Fibroblast of lung (primary cell): ENCODE results near the gene IL19. TPM values are rescaled to one million over a fixed set of nuclear protein-coding genes. Genes with fewer than 3 reads are reported as not detected.

Source experiments
- DNase-seq, 2 donors: peaks; one replicate each; pipeline versions ENCODE4 v3.0.0 to v3.0.0-alpha.2; 2010; ENCODE audit warnings: low read depth in 2 of 2
- H2AFZ ChIP-seq: 2 replicates; pipeline ENCODE4 v1.5.1; 2012; ENCODE audit warnings: low read length, control low read depth, inconsistent platforms
- H3K27ac ChIP-seq: 2 replicates; pipeline ENCODE4 v1.5.1; 2011; ENCODE audit warnings: low read length, control low read depth; ENCODE audit not compliant: insufficient read depth
- H3K27me3 ChIP-seq: 2 replicates; pipeline ENCODE4 v1.5.1; 2011; ENCODE audit warnings: mild to moderate bottlenecking, low read length; ENCODE audit not compliant: control insufficient read depth, insufficient read depth
- H3K36me3 ChIP-seq: 2 replicates; pipeline ENCODE4 v1.5.1; 2011; ENCODE audit warnings: low read length; ENCODE audit not compliant: control insufficient read depth, insufficient read depth
- H3K4me1 ChIP-seq: 2 replicates; pipeline ENCODE4 v1.5.1; 2011; ENCODE audit warnings: low read length; ENCODE audit not compliant: control insufficient read depth, insufficient read depth; ENCODE audit errors: extremely low read depth
- H3K4me2 ChIP-seq: 2 replicates; pipeline ENCODE4 v1.5.1; 2011; ENCODE audit warnings: low read length, control low read depth; ENCODE audit not compliant: insufficient read depth; ENCODE audit errors: extremely low read depth
- H3K4me3 ChIP-seq, 4 experiments: fragments of 200-600 bp in 1 of 4; sonication (generic) in 1 of 4; replicated peaks in 1 of 4; 2 replicates each; pipeline ENCODE4 v1.5.1; 2011 to 2016; ENCODE audit warnings: low read length in 4 of 4, low read depth in 3 of 4, mild to moderate bottlenecking in 3 of 4, control low read depth in 2 of 4, inconsistent platforms in 1 of 4, mixed read lengths in 1 of 4; ENCODE audit not compliant: insufficient read depth in 1 of 4; ENCODE audit errors: control extremely low read depth in 1 of 4
- H3K79me2 ChIP-seq: 2 replicates; pipeline ENCODE4 v1.5.1; 2012; ENCODE audit warnings: mild to moderate bottlenecking, low read length, inconsistent platforms; ENCODE audit not compliant: control insufficient read depth, insufficient read depth
- H3K9ac ChIP-seq: 2 replicates; pipeline ENCODE4 v1.5.1; 2011; ENCODE audit warnings: mild to moderate bottlenecking, low read length, control low read depth; ENCODE audit not compliant: insufficient read depth
- H3K9me3 ChIP-seq: 2 replicates; pipeline ENCODE4 v1.5.1; 2012; ENCODE audit warnings: low read depth, low read length; ENCODE audit not compliant: control insufficient read depth, insufficient read depth
- H4K20me1 ChIP-seq: 2 replicates; pipeline ENCODE4 v1.5.1; 2011; ENCODE audit warnings: low read length; ENCODE audit not compliant: control insufficient read depth, insufficient read depth; ENCODE audit errors: extremely low read depth
- EZH2 ChIP-seq: IDR thresholded peaks from 2 replicates; pipeline ENCODE4 v1.5.1; 2012; ENCODE audit warnings: low read length, control low read depth, mild to moderate bottlenecking; ENCODE audit errors: missing control alignments
- polyA plus RNA-seq, 2 donors: library from polyadenylated mRNA; depleted of rRNA in 1 of 2; stranded (reverse) in 1 of 2; unstranded in 1 of 2; fragments of >200 nt; gene quantifications; 2 replicates each; pipeline ENCODE4 v1.2.1, GENCODE V29; 2011 to 2012; ENCODE audit warnings: missing spikeins in 1 of 2
- total RNA-seq: library from RNA; depleted of rRNA; stranded (reverse); fragments of >200 nt; gene quantifications from 2 replicates; pipeline ENCODE4 v1.2.1, GENCODE V29; 2014
- TF ChIP-seq, protein P1 (sequence below), 2 donors: IDR thresholded peaks in 1 of 2; conservative IDR thresholded peaks in 1 of 2; 1 replicate in 1 of 2; 2 replicates in 1 of 2; pipeline ENCODE4 v1.5.1; 2011 to 2012; ENCODE audit warnings: low read length in 2 of 2, control low read depth in 1 of 2, inconsistent platforms in 1 of 2, low read depth in 1 of 2, mild to moderate bottlenecking in 1 of 2

IL19 gene
- total and polyA plus RNA-seq, 2 donors (not counting 1 experiment from before 2014, with no cell fraction given), result not detected

DNA sequence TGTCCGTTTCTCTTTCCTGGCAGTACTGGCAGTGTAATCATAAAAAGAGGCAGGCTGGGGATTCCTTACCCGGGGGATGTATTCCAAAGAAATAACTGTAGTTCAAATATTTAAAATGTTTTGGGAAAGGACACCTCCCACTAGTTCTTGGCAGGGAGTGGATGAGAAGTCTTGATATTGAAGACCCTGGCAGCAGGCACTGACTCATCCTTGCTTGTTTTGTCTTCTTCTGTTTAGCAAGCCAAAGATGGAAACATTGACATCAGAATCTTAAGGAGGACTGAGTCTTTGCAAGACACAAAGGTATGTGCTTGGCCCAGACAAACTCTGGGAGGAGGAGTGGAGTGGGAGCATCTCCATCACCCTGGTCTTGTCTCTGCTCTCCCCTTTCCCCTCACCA is 95.5 kb downstream of the IL19 start:
- Histone ChIP-seq H3K79me2 (no peaks in the 10 kb centered on the region), H3K27ac (no peak overlapping the region), H2AFZ (no peak overlapping the region), H3K4me1 (no peaks in the 10 kb centered on the region), H4K20me1 (no peaks in the 10 kb centered on the region), H3K36me3 (no peaks in the 10 kb centered on the region), H3K4me2 (no peak overlapping the region), H3K9me3 (no peaks in the 10 kb centered on the region), H3K27me3 (no peaks in the 10 kb centered on the region), H3K9ac (no peak overlapping the region), H3K4me3 (no peak overlapping the region)
- TF ChIP-seq EZH2, result no peak
- TF ChIP-seq, protein P1, sequence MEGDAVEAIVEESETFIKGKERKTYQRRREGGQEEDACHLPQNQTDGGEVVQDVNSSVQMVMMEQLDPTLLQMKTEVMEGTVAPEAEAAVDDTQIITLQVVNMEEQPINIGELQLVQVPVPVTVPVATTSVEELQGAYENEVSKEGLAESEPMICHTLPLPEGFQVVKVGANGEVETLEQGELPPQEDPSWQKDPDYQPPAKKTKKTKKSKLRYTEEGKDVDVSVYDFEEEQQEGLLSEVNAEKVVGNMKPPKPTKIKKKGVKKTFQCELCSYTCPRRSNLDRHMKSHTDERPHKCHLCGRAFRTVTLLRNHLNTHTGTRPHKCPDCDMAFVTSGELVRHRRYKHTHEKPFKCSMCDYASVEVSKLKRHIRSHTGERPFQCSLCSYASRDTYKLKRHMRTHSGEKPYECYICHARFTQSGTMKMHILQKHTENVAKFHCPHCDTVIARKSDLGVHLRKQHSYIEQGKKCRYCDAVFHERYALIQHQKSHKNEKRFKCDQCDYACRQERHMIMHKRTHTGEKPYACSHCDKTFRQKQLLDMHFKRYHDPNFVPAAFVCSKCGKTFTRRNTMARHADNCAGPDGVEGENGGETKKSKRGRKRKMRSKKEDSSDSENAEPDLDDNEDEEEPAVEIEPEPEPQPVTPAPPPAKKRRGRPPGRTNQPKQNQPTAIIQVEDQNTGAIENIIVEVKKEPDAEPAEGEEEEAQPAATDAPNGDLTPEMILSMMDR (conservative IDR thresholded peaks at IDR 0.05 in 1 of 2, IDR thresholded peaks at IDR 0.05 in 1 of 2; ENCODE audit: low read depth in 1 of 2, low read length in 2 of 2), result no peak
- peak in 1 of 2 donors; percentile 39 for DNase-seq

DNA sequence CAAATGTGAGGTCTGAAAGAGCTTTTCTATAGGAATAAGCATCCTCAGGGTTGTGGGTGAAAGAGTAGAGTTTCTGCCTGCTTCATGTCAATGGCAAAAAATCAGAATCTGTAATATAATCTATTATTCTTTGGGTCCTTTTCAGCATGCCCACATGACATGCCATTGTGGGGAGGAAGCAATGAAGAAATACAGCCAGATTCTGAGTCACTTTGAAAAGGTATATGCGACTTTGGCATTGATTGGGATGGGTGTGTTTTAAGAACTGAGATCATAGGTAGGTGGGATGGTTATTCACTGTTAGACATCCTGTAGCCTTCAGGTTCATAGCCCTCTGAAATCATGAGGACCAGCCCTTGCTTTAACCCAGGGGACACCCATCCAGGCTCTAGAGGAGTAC is 96.7 kb downstream of the IL19 start:
- Histone ChIP-seq H3K9ac (no peak overlapping the region), H3K4me3 (no peak overlapping the region), H2AFZ (no peak overlapping the region), H3K27me3 (no peaks in the 10 kb centered on the region), H3K4me1 (no peaks in the 10 kb centered on the region), H3K36me3 (no peaks in the 10 kb centered on the region), H3K27ac (no peak overlapping the region), H3K79me2 (no peaks in the 10 kb centered on the region), H3K9me3 (no peaks in the 10 kb centered on the region), H3K4me2 (no peak overlapping the region), H4K20me1 (no peaks in the 10 kb centered on the region)
- DNase-seq, result no peak
- no peak for TF ChIP-seq EZH2
- TF ChIP-seq, protein P1 (conservative IDR thresholded peaks at IDR 0.05 in 1 of 2, IDR thresholded peaks at IDR 0.05 in 1 of 2; ENCODE audit: low read depth in 1 of 2, low read length in 2 of 2), result no peak

DNA sequence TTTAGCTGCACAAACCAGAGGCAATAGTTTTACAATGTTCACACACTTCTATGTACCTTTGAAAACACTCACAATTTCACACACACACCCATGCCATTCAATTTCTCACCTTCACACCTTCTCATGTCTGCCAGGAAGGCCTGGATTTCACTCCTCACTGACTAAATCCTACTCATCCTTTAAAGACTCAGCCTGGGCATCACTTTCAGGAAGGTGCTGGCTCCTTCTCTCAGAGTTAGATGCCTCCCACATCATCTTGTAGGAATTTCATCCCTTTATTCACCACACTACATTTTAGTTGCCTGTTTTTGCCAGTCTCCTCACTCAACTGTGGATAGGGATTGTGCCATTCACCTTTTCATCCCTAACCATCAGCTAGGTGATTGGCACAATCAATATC is 97.1 kb downstream of the IL19 start:
- Histone ChIP-seq H3K9me3 (no peaks in the 10 kb centered on the region), H3K9ac (no peak overlapping the region), H3K27me3 (no peaks in the 10 kb centered on the region), H2AFZ (no peak overlapping the region), H3K36me3 (no peaks in the 10 kb centered on the region), H3K4me3 (no peak overlapping the region), H4K20me1 (no peaks in the 10 kb centered on the region), H3K27ac (no peak overlapping the region), H3K4me1 (no peaks in the 10 kb centered on the region), H3K79me2 (no peaks in the 10 kb centered on the region), H3K4me2 (no peak overlapping the region)
- no peak for DNase-seq
- TF ChIP-seq, protein P1 (conservative IDR thresholded peaks at IDR 0.05 in 1 of 2, IDR thresholded peaks at IDR 0.05 in 1 of 2; ENCODE audit: low read depth in 1 of 2, low read length in 2 of 2), result no peak
- no peak for TF ChIP-seq EZH2
